ENCODE results near the gene CLCN7.

Gene CLCN7

GRCh38 chr16:1431497-1432270 lies 43.1 kb downstream of the CLCN7 start:
- DNase-seq (ENCODE audit: low read depth in 3 of 3), result no peak

- DNase-seq (ENCODE audit: low read depth in 3 of 3), result no peak
These were observed 43.9 kb downstream of the CLCN7 start, which contains the start of gene PERCC1 for GRCh38 chr16:1430759-1431496. Gene PERCC1 (plus strand): TSS chr16:1431078. CDS start chr16:1432594, 1,516 bp downstream.

GRCh38 chr16:1430214-1430758 lies 44.5 kb downstream of the CLCN7 start:
- no peak for DNase-seq (ENCODE audit: low read depth in 3 of 3)

GRCh38 chr16:1429631-1430030 lies 45.2 kb downstream of the CLCN7 start:
- DNase-seq (ENCODE audit: low read depth in 3 of 3), result no peak

GRCh38 chr16:1429012-1429411 lies 45.8 kb downstream of the CLCN7 start:
- DNase-seq (ENCODE audit: low read depth in 3 of 3), result no peak

GRCh38 chr16:1428511-1428910 lies 46.3 kb downstream of the CLCN7 start:
- DNase-seq (ENCODE audit: low read depth in 3 of 3), result peak in 1 of 3 experiments; percentile 13

GRCh38 chr16:1427473-1428461 lies 47.1 kb downstream of the CLCN7 start:
- no peak for DNase-seq (ENCODE audit: low read depth in 3 of 3)

GRCh38 chr16:1426734-1427471 lies 47.9 kb downstream of the CLCN7 start:
- DNase-seq (ENCODE audit: low read depth in 3 of 3), result no peak

GRCh38 chr16:1425616-1426370 lies 49.0 kb downstream of the CLCN7 start:
- DNase-seq (ENCODE audit: low read depth in 3 of 3), result no peak

- DNase-seq (ENCODE audit: low read depth in 3 of 3), result no peak
These were observed 50.8 kb downstream of the CLCN7 start for GRCh38 chr16:1424028-1424427.

- DNase-seq (ENCODE audit: low read depth in 3 of 3), result no peak
These were observed 52.8 kb downstream of the CLCN7 start for GRCh38 chr16:1422076-1422475.

- no peak for DNase-seq (ENCODE audit: low read depth in 3 of 3)
These were observed 54.7 kb downstream of the CLCN7 start for GRCh38 chr16:1420111-1420539.

- no peak for DNase-seq (ENCODE audit: low read depth in 3 of 3)
These were observed 58.3 kb downstream of the CLCN7 start for GRCh38 chr16:1416521-1416941.

- DNase-seq (ENCODE audit: low read depth in 3 of 3), result peak; percentile 62 to 74 (median 68)
These were observed 60.1 kb downstream of the CLCN7 start, which contains the start of gene UNKL for GRCh38 chr16:1414532-1415260. Gene UNKL (minus strand): TSS chr16:1414704. CDS start chr16:1414691, 13 bp downstream.

GRCh38 chr16:1413684-1414531 lies 60.9 kb downstream of the CLCN7 start:
- peak; percentile 28 to 34 (median 32) for DNase-seq (ENCODE audit: low read depth in 3 of 3)

- no peak for DNase-seq (ENCODE audit: low read depth in 3 of 3)
These were observed 62.0 kb downstream of the CLCN7 start for GRCh38 chr16:1412847-1413246.

GRCh38 chr16:1408171-1408837 lies 66.5 kb downstream of the CLCN7 start:
- DNase-seq (ENCODE audit: low read depth in 3 of 3), result peak; percentile 91 to 97 (median 94)

GRCh38 chr16:1407753-1408152 lies 67.1 kb downstream of the CLCN7 start:
- no peak for DNase-seq (ENCODE audit: low read depth in 3 of 3)
